H1 (cell line): ENCODE data around the gene RBMXL2.

ENCODE experiments used
- ATF3 ChIP-seq: IDR thresholded peaks from 2 replicates; pipeline ENCODE4 v1.6.1; 2011; ENCODE audit warnings: low read depth, mild to moderate bottlenecking, low read length; ENCODE audit not compliant: insufficient read depth
- CTCF ChIP-seq, 3 experiments: IDR thresholded peaks; 1 replicate in 2 of 3; 2 replicates in 1 of 3; pipeline versions ENCODE4 v1.5.1 to v1.6.1; 2011; ENCODE audit warnings: low read length in 3 of 3, mild to moderate bottlenecking in 3 of 3, inconsistent platforms in 2 of 3, low read depth in 1 of 3, moderate library complexity in 1 of 3; ENCODE audit not compliant: insufficient read depth in 1 of 3; ENCODE audit errors: control extremely low read depth in 1 of 3
- EZH2 ChIP-seq: fragments of 200-600 bp; sonication (generic); IDR thresholded peaks from 2 replicates; pipeline ENCODE4 v1.7.1; 2012; ENCODE audit warnings: low read depth, mild to moderate bottlenecking, moderate library complexity, low read length, inconsistent platforms; ENCODE audit not compliant: severe bottlenecking
- JUN ChIP-seq: IDR thresholded peaks from 2 replicates; pipeline ENCODE4 v1.6.1; 2011; ENCODE audit warnings: low read depth, mild to moderate bottlenecking, improper control_type of control experiment, low read length
- JUND ChIP-seq: IDR thresholded peaks from 2 replicates; pipeline ENCODE4 v1.6.1; 2011; ENCODE audit warnings: mild to moderate bottlenecking, improper control_type of control experiment, low read length
- TCF12 ChIP-seq: IDR thresholded peaks from 2 replicates; pipeline ENCODE4 v1.6.1; 2011; ENCODE audit warnings: low read depth, mild to moderate bottlenecking, low read length

- no peak for TF ChIP-seq CTCF (IDR thresholded peaks at IDR 0.05; ENCODE audit: control extremely low read depth in 1 of 3, insufficient read depth in 1 of 3, low read depth in 1 of 3, low read length in 3 of 3)
- no peak for TF ChIP-seq JUN
- TF ChIP-seq ATF3 = no peak
- TF ChIP-seq TCF12 = no peak
- TF ChIP-seq JUND = no peak
- TF ChIP-seq EZH2 = no peak
These were observed 31.8 kb upstream of the RBMXL2 start for GRCh38 chr11:7056828-7057513.
